ENCODE results near the gene PDZD7.

- TF ChIP-seq GATA3 (IDR thresholded peaks at IDR 0.05; ENCODE audit: low read depth, low read length) (no peak), GATA2 (IDR thresholded peaks at IDR 0.05; ENCODE audit: low read depth, low read length) (no peak)
Observed at GRCh38 chr10:100970076-100970913, 60.6 kb downstream of the PDZD7 start.
